ENCODE results near the gene FAF1. TPM values are rescaled to one million over a fixed set of nuclear protein-coding genes. Genes with fewer than 3 reads are reported as not detected.

The FAF1 gene
- total RNA-seq, 4 donors from 2014 or later = 39.7 to 60.6 (median 42.9) TPM

- no peak overlapping the region for H3K27ac ChIP-seq (replicated peaks in 1 of 4)
- intact Hi-C loops (cut with DNase I) = no loop called here
- H3K27me3 ChIP-seq = no peaks in the 10 kb centered on the region
- H3K4me3 ChIP-seq = no peak overlapping the region
- peaks cover 0 to 6% (median 0%) of the 10 kb centered on the region in 4 donors for H3K9me3 ChIP-seq
- no peak for TF ChIP-seq EP300 (IDR thresholded peaks at IDR 0.05)
- no peak for TF ChIP-seq POLR2AphosphoS5 (IDR thresholded peaks at IDR 0.05)
- TF ChIP-seq POLR2A (IDR thresholded peaks at IDR 0.05; ENCODE audit: low read depth) = no peak
- no peak for TF ChIP-seq CTCF (IDR thresholded peaks at IDR 0.05)
- 100% methylated on average over 1 of the region's 1 CpG for whole genome bisulfite sequencing
- no peak for DNase-seq (ENCODE audit: extremely low spot score)
- H3K4me1 ChIP-seq = no peaks in the 10 kb centered on the region
- H3K36me3 ChIP-seq = peaks cover 0 to 25% (median 5%) of the 10 kb centered on the region in 4 donors
Measured at GRCh38 chr1:50522691-50523342, 437.2 kb downstream of the FAF1 start.

GRCh38 chr1:50521703-50522102, 438.4 kb downstream of the FAF1 start:
- TF ChIP-seq EP300 (IDR thresholded peaks at IDR 0.05) (no peak), POLR2AphosphoS5 (IDR thresholded peaks at IDR 0.05) (no peak), CTCF (IDR thresholded peaks at IDR 0.05) (no peak), POLR2A (IDR thresholded peaks at IDR 0.05; ENCODE audit: low read depth) (no peak)
- intact Hi-C loops (cut with DNase I) = no loop called here
- WGBS = 85% methylated on average over 4 of the region's 4 CpGs
- H3K36me3 ChIP-seq = peaks cover 0 to 21% (median 5%) of the 10 kb centered on the region in 4 donors
- H3K4me1 ChIP-seq = no peaks in the 10 kb centered on the region
- no peak for DNase-seq (ENCODE audit: extremely low spot score)
- no peak overlapping the region for H3K4me3 ChIP-seq
- no peaks in the 10 kb centered on the region for H3K27me3 ChIP-seq
- H3K9me3 ChIP-seq = peaks cover 0 to 6% (median 0%) of the 10 kb centered on the region in 4 donors
- no peak overlapping the region for H3K27ac ChIP-seq (replicated peaks in 1 of 4)

GRCh38 chr1:50517488-50517887, 442.6 kb downstream of the FAF1 start:
- no peak for DNase-seq (ENCODE audit: extremely low spot score)
- H3K27ac ChIP-seq (replicated peaks in 1 of 4) = no peak overlapping the region
- H3K4me1 ChIP-seq = no peaks in the 10 kb centered on the region
- intact Hi-C loops (cut with DNase I) = no loop called here
- H3K36me3 ChIP-seq = peaks cover 0 to 30% (median 5%) of the 10 kb centered on the region in 4 donors
- no peak for TF ChIP-seq CTCF (IDR thresholded peaks at IDR 0.05)
- no peak for TF ChIP-seq POLR2A (IDR thresholded peaks at IDR 0.05; ENCODE audit: low read depth)
- no peaks in the 10 kb centered on the region for H3K9me3 ChIP-seq
- no peak overlapping the region for H3K4me3 ChIP-seq
- H3K27me3 ChIP-seq = no peaks in the 10 kb centered on the region

- TF ChIP-seq POLR2A (IDR thresholded peaks at IDR 0.05; ENCODE audit: low read depth) = no peak
- TF ChIP-seq EP300 (IDR thresholded peaks at IDR 0.05) = no peak
- no peak for TF ChIP-seq CTCF (IDR thresholded peaks at IDR 0.05)
- TF ChIP-seq POLR2AphosphoS5 (IDR thresholded peaks at IDR 0.05) = no peak
- H3K4me3 ChIP-seq = no peak overlapping the region
- no peaks in the 10 kb centered on the region for H3K4me1 ChIP-seq
- no peak for DNase-seq (ENCODE audit: extremely low spot score)
- peaks cover 0 to 42% (median 7%) of the 10 kb centered on the region in 4 donors for H3K36me3 ChIP-seq
- intact Hi-C loops (cut with DNase I) = no loop called here
- H3K27ac ChIP-seq (replicated peaks in 1 of 4) = no peak overlapping the region
- no peaks in the 10 kb centered on the region for H3K27me3 ChIP-seq
- WGBS = 98% methylated on average over 3 of the region's 3 CpGs
- no peaks in the 10 kb centered on the region for H3K9me3 ChIP-seq
Measured at GRCh38 chr1:50516056-50516455, 444.0 kb downstream of the FAF1 start.

Measured in esophagus muscularis mucosa (tissue), 4 donors.